ENCODE measurements around the gene TBC1D9B. TPM values are rescaled to one million over a fixed set of nuclear protein-coding genes. Genes with fewer than 3 reads are reported as not detected.

The TBC1D9B gene
- total and polyA plus RNA-seq, 2 of the 13 experiments (the other 11 are each of a cell fraction or from before 2014, with no cell fraction given): 35.0 to 50.0 TPM

DNA sequence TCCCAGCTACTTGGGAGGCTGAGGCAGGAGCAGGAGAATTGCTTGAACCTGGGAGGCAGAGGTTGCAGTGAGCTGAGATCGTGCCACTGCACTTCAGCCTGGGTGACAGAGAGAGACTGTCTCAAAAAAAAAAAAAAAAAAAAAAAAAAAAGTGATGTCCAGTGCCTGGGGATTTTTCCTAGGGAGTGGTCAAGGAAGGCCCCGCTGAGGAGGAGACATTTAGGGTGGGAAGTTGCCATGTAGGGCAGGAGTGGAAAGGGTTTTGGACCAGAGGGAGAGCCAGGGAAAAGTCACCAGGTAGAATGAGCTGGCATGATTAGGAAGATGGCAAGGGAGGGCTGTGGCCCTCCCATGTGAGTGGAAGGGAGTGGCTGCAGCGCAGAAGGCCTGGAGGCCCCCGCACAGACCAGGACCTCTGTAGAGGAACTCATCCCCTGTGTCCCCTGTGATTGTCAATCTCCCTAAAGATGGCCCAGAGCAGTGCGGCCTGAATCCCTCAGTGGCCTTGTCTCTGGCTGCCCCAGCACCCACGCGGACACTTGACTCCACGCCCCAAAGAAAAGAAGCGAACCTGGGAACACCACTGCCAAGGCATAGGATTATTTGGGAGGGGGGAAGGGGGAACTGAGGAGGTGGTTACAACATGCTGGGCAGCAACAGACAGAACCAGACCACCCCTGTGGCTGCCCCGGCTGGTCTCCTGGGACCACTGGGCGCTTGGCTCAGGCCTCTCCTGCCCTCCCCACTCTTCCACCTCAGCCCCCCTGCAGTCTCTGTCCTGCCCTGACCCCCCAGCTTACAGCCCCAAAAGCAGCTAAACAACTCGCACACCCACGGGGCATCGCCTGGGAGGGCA, 89.6 kb downstream of the TBC1D9B start (continued):
- TF ChIP-seq IKZF4 (CRISPR knock-in tag; IDR thresholded peaks at IDR 0.05; ENCODE audit: borderline replicate concordance, low read depth, not compliant biosample characterization): no peak
- TF ChIP-seq ZUFSP (CRISPR knock-in tag; IDR thresholded peaks at IDR 0.05; ENCODE audit: borderline replicate concordance): no peak
- no peak for TF ChIP-seq ZNF562 (CRISPR knock-in tag; IDR thresholded peaks at IDR 0.05; ENCODE audit: borderline replicate concordance)
- 0 out of 2 replicates have a peak, but pooled peaks have one; percentile 1 for TF ChIP-seq BORCS8-MEF2B (CRISPR knock-in tag; IDR thresholded peaks at IDR 0.05)
- no peak for TF ChIP-seq NPAS2 (CRISPR knock-in tag; IDR thresholded peaks at IDR 0.05; ENCODE audit: borderline replicate concordance)
- 0 out of 2 replicates have a peak, but pooled peaks have one; percentile 48 for TF ChIP-seq ZNF839 (CRISPR knock-in tag; IDR thresholded peaks at IDR 0.05; ENCODE audit: borderline replicate concordance)
- TF ChIP-seq SRSF1 (optimal IDR thresholded peaks at IDR 0.05; ENCODE audit: low read depth, low read length): no peak
- TF ChIP-seq ZNF124 (CRISPR knock-in tag; IDR thresholded peaks at IDR 0.05): no peak
- TF ChIP-seq, protein P1, sequence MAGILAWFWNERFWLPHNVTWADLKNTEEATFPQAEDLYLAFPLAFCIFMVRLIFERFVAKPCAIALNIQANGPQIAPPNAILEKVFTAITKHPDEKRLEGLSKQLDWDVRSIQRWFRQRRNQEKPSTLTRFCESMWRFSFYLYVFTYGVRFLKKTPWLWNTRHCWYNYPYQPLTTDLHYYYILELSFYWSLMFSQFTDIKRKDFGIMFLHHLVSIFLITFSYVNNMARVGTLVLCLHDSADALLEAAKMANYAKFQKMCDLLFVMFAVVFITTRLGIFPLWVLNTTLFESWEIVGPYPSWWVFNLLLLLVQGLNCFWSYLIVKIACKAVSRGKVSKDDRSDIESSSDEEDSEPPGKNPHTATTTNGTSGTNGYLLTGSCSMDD (CRISPR knock-in tag; IDR thresholded peaks at IDR 0.05): no peak
- TF ChIP-seq ZNF598 (CRISPR knock-in tag; IDR thresholded peaks at IDR 0.05; ENCODE audit: borderline replicate concordance): peak; percentile 71; the same call in 1 of the 2 replicates
- no peak for TF ChIP-seq ZNF660 (CRISPR knock-in tag; IDR thresholded peaks at IDR 0.05; ENCODE audit: borderline replicate concordance, low read depth)
- TF ChIP-seq EED (CRISPR knock-in tag; IDR thresholded peaks at IDR 0.05): peak; percentile 42; the same call in 1 of the 2 replicates

Data from HepG2 (cell line).